K562 (cell line): ENCODE results near the gene SLC7A14. TPM values are rescaled to one million over a fixed set of nuclear protein-coding genes. Genes with fewer than 3 reads are reported as not detected.

Experiments
- ATAC-seq: fragments of 200-7000 bp; cut with Tn5 transposase; 3 replicates; pipeline ENCODE4 v1.9.1; 2020; ENCODE audit warnings: moderate library complexity
- BruUV-seq: library from RNA; stranded (reverse); fragments of 400-500 nt; replicated peaks from 2 replicates; lab custom pipeline; 2021; lab: Mats Ljungman, UMichigan
- CTCF ChIA-PET: fragments of 300-600 bp; formaldehyde crosslinking; extraction: SDS; loops from one replicate; lab custom pipeline; 2021; ENCODE audit warnings: low intra/inter-chr PET ratio; lab: Yijun Ruan, JAX
- POLR2A ChIA-PET: fragments of 300-600, 350-650 bp; sonication (Branson Sonifier 250); formaldehyde crosslinking; extraction: SDS; loops from one replicate; lab custom pipeline; 2021; ENCODE audit warnings: antibody characterized with exemption, inconsistent platforms; lab: Yijun Ruan, JAX
- DNase-seq, 4 experiments: peaks; one replicate each; pipeline versions ENCODE4 v3.0.0 to v3.0.0-alpha.2; 2011 to 2018; ENCODE audit warnings: low spot score in 3 of 4, mixed read lengths in 3 of 4; ENCODE audit errors: extremely low read depth in 1 of 4
- FAIRE-seq: peaks from 2 replicates; lab custom pipeline; 2011; peaks lifted over from hg19 to GRCh38; lab: Jason Lieb, UNC
- H2AFZ ChIP-seq: 2 replicates; pipeline ENCODE4 v1.6.0; 2011; ENCODE audit warnings: low read depth, low read length, control low read depth, inconsistent platforms
- H3K27ac ChIP-seq: fragments of 200-600 bp; 3 replicates; pipeline ENCODE4 v1.8.0; 2011; ENCODE audit warnings: low read depth, mild to moderate bottlenecking, control low read depth, inconsistent platforms, low read length, moderate library complexity, mixed read lengths; ENCODE audit errors: extremely low read depth
- H3K27me3 ChIP-seq, 2 experiments: fragments of 300-600 bp in 1 of 2; 2 replicates in 1 of 2; 3 replicates in 1 of 2; pipeline versions ENCODE4 v1.6.0 to v1.8.0; 2011; ENCODE audit warnings: inconsistent platforms in 2 of 2, low read length in 2 of 2, mild to moderate bottlenecking in 1 of 2, mixed read lengths in 1 of 2, moderate library complexity in 1 of 2; ENCODE audit not compliant: control insufficient read depth in 2 of 2, insufficient read depth in 2 of 2
- H3K36me3 ChIP-seq: fragments of 300-600 bp; 3 replicates; pipeline ENCODE4 v1.8.0; 2011; ENCODE audit warnings: mild to moderate bottlenecking, low read length, inconsistent platforms; ENCODE audit not compliant: control insufficient read depth, insufficient read depth
- H3K4me1 ChIP-seq, 2 experiments: fragments of 200-600 bp in 1 of 2; replicated peaks in 1 of 2; 2 replicates in 1 of 2; 3 replicates in 1 of 2; pipeline versions ENCODE4 v1.5.1 to v1.8.0; 2011; ENCODE audit warnings: inconsistent platforms in 2 of 2, low read length in 2 of 2, mild to moderate bottlenecking in 1 of 2, mixed read lengths in 1 of 2, moderate library complexity in 1 of 2; ENCODE audit not compliant: control insufficient read depth in 2 of 2, insufficient read depth in 2 of 2
- H3K4me2 ChIP-seq: 2 replicates; pipeline ENCODE4 v1.6.1; 2011; ENCODE audit warnings: low read length, control low read depth, inconsistent platforms, mixed read lengths; ENCODE audit not compliant: insufficient read depth
- H3K4me3 ChIP-seq: fragments of 200-600 bp; sonication (generic), shearing (Covaris generic); 2 replicates; pipeline ENCODE4 v1.5.1; 2016; ENCODE audit warnings: control low read depth, inconsistent platforms
- H3K79me2 ChIP-seq: fragments of 200-600 bp; 3 replicates; pipeline ENCODE4 v1.8.0; 2011; ENCODE audit warnings: low read length, inconsistent platforms; ENCODE audit not compliant: control insufficient read depth, insufficient read depth
- H3K9ac ChIP-seq, 2 experiments: 2 replicates each; pipeline versions ENCODE4 v1.6.0 to v1.6.1; 2011; ENCODE audit warnings: low read depth in 2 of 2, low read length in 2 of 2, control low read depth in 1 of 2, inconsistent platforms in 1 of 2, mild to moderate bottlenecking in 1 of 2, mixed read lengths in 1 of 2; ENCODE audit not compliant: insufficient read depth in 1 of 2
- H3K9me1 ChIP-seq: one replicate; pipeline ENCODE4 v1.6.0; 2011; ENCODE audit warnings: inconsistent platforms, mild to moderate bottlenecking, low read length, moderate library complexity; ENCODE audit not compliant: control insufficient read depth, insufficient read depth
- H3K9me3 ChIP-seq: replicated peaks from 2 replicates; pipeline ENCODE4 v1.5.1; 2011; ENCODE audit warnings: low read depth, low read length, inconsistent platforms; ENCODE audit not compliant: control insufficient read depth, insufficient read depth
- H4K20me1 ChIP-seq: replicated peaks from 2 replicates; pipeline ENCODE4 v1.6.1; 2011; ENCODE audit warnings: low read length, inconsistent platforms, mixed read lengths; ENCODE audit not compliant: control insufficient read depth, insufficient read depth
- ATF1 ChIP-seq, 2 experiments: fragments of 450-650 bp in 1 of 2; IDR thresholded peaks; 2 replicates each; pipeline ENCODE4 v1.6.1; 2016; ENCODE audit warnings: missing compliant biosample characterization in 1 of 2, missing genetic modification characterization in 1 of 2
- BRCA1 ChIP-seq, 2 experiments: fragments of 450-650 bp in 1 of 2; sonication (generic) in 1 of 2; formaldehyde crosslinking in 1 of 2; IDR thresholded peaks; 2 replicates each; pipeline versions ENCODE4 v1.5.0 to v1.6.1; 2017 to 2020; ENCODE audit warnings: mild to moderate bottlenecking in 1 of 2, missing genetic modification reagents in 1 of 2
- FOXP1 ChIP-seq: sonication (generic); formaldehyde crosslinking; IDR thresholded peaks from 2 replicates; pipeline ENCODE4 v1.8.0; 2022; ENCODE audit warnings: mild to moderate bottlenecking, missing genetic modification reagents
- GMEB1 ChIP-seq: fragments of 250-450 bp; sonication (Bioruptor Pico); IDR thresholded peaks from 2 replicates; pipeline ENCODE4 v1.4.0; 2020; ENCODE audit warnings: mild to moderate bottlenecking
- HDAC3 ChIP-seq: fragments of 450-650 bp; IDR thresholded peaks from 2 replicates; pipeline ENCODE4 v1.6.1; 2018; ENCODE audit warnings: borderline replicate concordance, mild to moderate bottlenecking, moderate library complexity; ENCODE audit not compliant: partially characterized antibody
- NEUROD1 ChIP-seq: fragments of 150-350 bp; IDR thresholded peaks from 2 replicates; pipeline ENCODE4 v1.6.1; 2014; ENCODE audit warnings: borderline replicate concordance, low read length, low read depth; ENCODE audit not compliant: partially characterized antibody
- NFATC3 ChIP-seq: fragments of 450-650 bp; IDR thresholded peaks from 2 replicates; pipeline ENCODE4 v1.6.1; 2017; ENCODE audit warnings: mild to moderate bottlenecking
- NR1H2 ChIP-seq: sonication (generic); formaldehyde crosslinking; IDR thresholded peaks from 2 replicates; pipeline ENCODE4 v1.4.0; 2020; ENCODE audit warnings: mild to moderate bottlenecking, missing genetic modification reagents
- SMARCA5 ChIP-seq: fragments of 450-650 bp; IDR thresholded peaks from 2 replicates; pipeline ENCODE4 v1.6.1; 2016
- SUPT5H ChIP-seq: fragments of 450-650 bp; IDR thresholded peaks from 2 replicates; pipeline ENCODE4 v1.6.1; 2016
- TAL1 ChIP-seq: fragments of 450-650 bp; IDR thresholded peaks from 2 replicates; pipeline ENCODE4 v1.6.1; 2016; ENCODE audit warnings: mild to moderate bottlenecking
- TCFL5 ChIP-seq: fragments of 250-450 bp; sonication (Bioruptor Pico); conservative IDR thresholded peaks from 2 replicates; pipeline ENCODE4 v1.6.1; 2021; ENCODE audit warnings: mild to moderate bottlenecking, moderate library complexity, matching md5 sums
- TEAD2 ChIP-seq: fragments of 450-650 bp; IDR thresholded peaks from 2 replicates; pipeline ENCODE4 v1.6.1; 2016; ENCODE audit warnings: missing genetic modification characterization, control low read depth, missing compliant biosample characterization
- U2AF1 ChIP-seq: fragments of 200-400 bp; formaldehyde crosslinking; optimal IDR thresholded peaks from 2 replicates; pipeline ENCODE3; 2017; ENCODE audit warnings: mild to moderate bottlenecking, low read depth, low read length, moderate library complexity
- YY1 ChIP-seq, 3 experiments: IDR thresholded peaks; 2 replicates each; pipeline ENCODE4 v1.6.1; 2011; ENCODE audit warnings: low read length in 2 of 3, mild to moderate bottlenecking in 2 of 3, moderate library complexity in 2 of 3, borderline replicate concordance in 1 of 3, control low read depth in 1 of 3, low read depth in 1 of 3; ENCODE audit not compliant: insufficient read depth in 3 of 3, insufficient replicate concordance in 2 of 3, control insufficient read depth in 1 of 3, insufficient read length in 1 of 3; ENCODE audit errors: extremely low read depth in 1 of 3
- ZFP36 ChIP-seq: fragments of 150-350 bp; IDR thresholded peaks from 2 replicates; pipeline ENCODE4 v1.6.1; 2018; ENCODE audit warnings: low read length, low read depth; ENCODE audit not compliant: partially characterized antibody
- ZNF239 ChIP-seq: fragments of 250-450 bp; sonication (Bioruptor Pico); IDR thresholded peaks from 2 replicates; pipeline ENCODE4 v1.4.0; 2020; ENCODE audit warnings: mild to moderate bottlenecking
- ZNF311 ChIP-seq: fragments of 250-450 bp; sonication (Bioruptor Pico); IDR thresholded peaks from 2 replicates; pipeline ENCODE4 v1.4.0; 2020; ENCODE audit warnings: mild to moderate bottlenecking, moderate library complexity
- WGBS: fragments of 100-300 bp; shearing (Covaris generic); methylation state at CpG from one replicate; pipeline ENCODE4 v1.1.6; 2016; ENCODE audit warnings: low coverage, mixed read lengths; ENCODE audit not compliant: insufficient coverage; ENCODE audit errors: missing lambda C conversion rate; 5-methylcytosine and 5-hydroxymethylcytosine counted together
- in situ Hi-C: fragments of 300-500 bp; cut with MboI; formaldehyde crosslinking; loops from 4 replicates; pipeline ENCODE4 v1.15.0; 2018; ENCODE audit warnings: inconsistent platforms, mixed read lengths
- intact Hi-C: fragments of 100-400 bp; cut with micrococcal nuclease; formaldehyde crosslinking; loops from 2 replicates; pipeline ENCODE4 v1.14.2; 2022
- polyA plus RNA-seq, 8 experiments: library from polyadenylated mRNA; depleted of rRNA in 4 of 8; stranded (reverse) in 5 of 8; unstranded in 3 of 8; fragments of >200 nt; fragmentation: Nextera tagmentation in 2 of 8; fragmentation: Illumina TruSeq in 1 of 8; extraction: Ambion mirVana in 2 of 8; extraction: Trizol in 1 of 8; gene quantifications; 2 replicates each; pipeline versions ENCODE4 v1.2.1 to v1.2.3, GENCODE V29; 2011 to 2014; ENCODE audit warnings: inconsistent platforms in 1 of 8, missing spikeins in 1 of 8
- total RNA-seq, 7 experiments: library from RNA; depleted of rRNA in 6 of 7; stranded (reverse); fragments of >200 nt in 6 of 7; fragmentation: Illumina TruSeq in 2 of 7; extraction: Trizol in 2 of 7; gene quantifications; 2 replicates each; pipeline versions ENCODE4 v1.2.1 to v1.2.3, GENCODE V29; 2011 to 2021; ENCODE audit warnings: low replicate concordance in 1 of 7
- TF ChIP-seq, protein P1 (sequence below): fragments of 450-650 bp; formaldehyde crosslinking; IDR thresholded peaks from 2 replicates; pipeline ENCODE4 v1.4.0; 2022; ENCODE audit warnings: missing genetic modification characterization

The SLC7A14 gene
- total and polyA plus RNA-seq, 9 of the 15 experiments (the other 6 are each of a cell fraction or from before 2014, with no cell fraction given): not detected

DNA sequence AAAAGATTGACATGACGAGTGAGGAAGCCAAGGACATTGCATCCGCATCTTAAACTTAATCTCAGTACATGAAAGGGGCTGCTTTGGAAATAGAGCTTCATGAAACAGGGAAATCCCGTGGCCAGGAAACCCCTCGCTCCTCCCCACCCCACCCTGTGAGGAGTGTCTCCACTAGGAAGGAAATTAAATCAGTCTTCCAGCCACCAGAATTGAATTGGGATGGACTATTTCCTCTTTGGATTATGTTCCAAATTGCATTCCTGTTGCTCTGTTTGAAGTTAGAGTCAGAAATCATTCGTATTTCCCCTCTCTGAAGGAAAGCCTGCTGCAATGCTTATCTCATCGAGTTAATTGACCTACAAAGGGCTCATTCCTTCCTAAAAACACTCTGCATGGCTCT lies 131.4 kb downstream of the SLC7A14 start:
- no peak for FAIRE-seq
- POLR2A ChIA-PET: no interaction called here
- no TSS peak for BruUV-seq

More for the DNA sequence above, 131.4 kb downstream of the SLC7A14 start:
- CTCF ChIA-PET: no interaction called here
- no peaks in the 10 kb centered on the region for H3K79me2 ChIP-seq
- no peak overlapping the region for H3K4me3 ChIP-seq
- no peaks in the 10 kb centered on the region for H3K9me1 ChIP-seq
- H3K9ac ChIP-seq: no peak overlapping the region
- no peaks in the 10 kb centered on the region; a peak in 1 of 5 replicates for H3K4me1 ChIP-seq
- no peaks in the 10 kb centered on the region for H3K9me3 ChIP-seq
- WGBS: 35% methylated on average over 6 of the region's 6 CpGs
- no peak overlapping the region for H3K4me2 ChIP-seq
- H3K36me3 ChIP-seq: no peaks in the 10 kb centered on the region
- H3K27me3 ChIP-seq: no peaks in the 10 kb centered on the region
- no peak for DNase-seq
- no peak overlapping the region for H3K27ac ChIP-seq
- H4K20me1 ChIP-seq: no peaks in the 10 kb centered on the region
- H2AFZ ChIP-seq: no peak overlapping the region
- intact Hi-C loops: no loop called here
- in situ Hi-C loops: no loop called here
- TF ChIP-seq GMEB1 (CRISPR knock-in tag) (no peak), HDAC3 (no peak), TEAD2 (tag) (no peak), SMARCA5 (no peak), SUPT5H (no peak), BRCA1 (IDR thresholded peaks at IDR 0.05) (no peak), BRCA1 (CRISPR knock-in tag; IDR thresholded peaks at IDR 0.05) (no peak), FOXP1 (CRISPR knock-in tag) (no peak), NEUROD1 (no peak), ZNF239 (CRISPR knock-in tag) (no peak), ZNF311 (no peak), ZFP36 (no peak), NFATC3 (no peak), TCFL5 (CRISPR knock-in tag) (no peak), ATF1 (CRISPR knock-in tag; IDR thresholded peaks at IDR 0.05) (no peak), ATF1 (tag; IDR thresholded peaks at IDR 0.05) (no peak), NR1H2 (no peak), TAL1 (no peak), YY1 (IDR thresholded peaks at IDR 0.05; ENCODE audit: borderline replicate concordance in 1 of 3, control insufficient read depth in 1 of 3, extremely low read depth in 1 of 3, insufficient read depth in 3 of 3, insufficient read length in 1 of 3, insufficient replicate concordance in 2 of 3, low read depth in 1 of 3, low read length in 2 of 3) (no peak), U2AF1 (no peak)
- TF ChIP-seq, protein P1, sequence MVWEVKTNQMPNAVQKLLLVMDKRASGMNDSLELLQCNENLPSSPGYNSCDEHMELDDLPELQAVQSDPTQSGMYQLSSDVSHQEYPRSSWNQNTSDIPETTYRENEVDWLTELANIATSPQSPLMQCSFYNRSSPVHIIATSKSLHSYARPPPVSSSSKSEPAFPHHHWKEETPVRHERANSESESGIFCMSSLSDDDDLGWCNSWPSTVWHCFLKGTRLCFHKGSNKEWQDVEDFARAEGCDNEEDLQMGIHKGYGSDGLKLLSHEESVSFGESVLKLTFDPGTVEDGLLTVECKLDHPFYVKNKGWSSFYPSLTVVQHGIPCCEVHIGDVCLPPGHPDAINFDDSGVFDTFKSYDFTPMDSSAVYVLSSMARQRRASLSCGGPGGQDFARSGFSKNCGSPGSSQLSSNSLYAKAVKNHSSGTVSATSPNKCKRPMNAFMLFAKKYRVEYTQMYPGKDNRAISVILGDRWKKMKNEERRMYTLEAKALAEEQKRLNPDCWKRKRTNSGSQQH (CRISPR knock-in tag): no peak
- TF ChIP-seq, all 486 proteins: peak for 0
- no peak for ATAC-seq
